Glutamatergic neuron (in vitro differentiated cells): ENCODE measurements around the gene ZNF784. TPM values are rescaled to one million over a fixed set of nuclear protein-coding genes. Genes with fewer than 3 reads are reported as not detected.

Source experiments
- DNase-seq: peaks from one replicate; pipeline ENCODE4 v3.0.0; 2022
- H3K27ac Mint-ChIP-seq: one replicate; pipeline ENCODE4 v1.8.0; 2020; ENCODE audit warnings: mild to moderate bottlenecking, mixed read lengths, inconsistent platforms; ENCODE audit not compliant: unreplicated experiment
- H3K27me3 Mint-ChIP-seq: one replicate; pipeline ENCODE4 v1.8.0; 2020; ENCODE audit warnings: mild to moderate bottlenecking, moderate library complexity, mixed read lengths, inconsistent platforms; ENCODE audit not compliant: unreplicated experiment
- H3K36me3 Mint-ChIP-seq: one replicate; pipeline ENCODE4 v1.8.0; 2020; ENCODE audit warnings: mild to moderate bottlenecking, mixed read lengths, inconsistent platforms; ENCODE audit not compliant: unreplicated experiment
- H3K4me1 Mint-ChIP-seq: one replicate; pipeline ENCODE4 v1.8.0; 2020; ENCODE audit warnings: mild to moderate bottlenecking, low read depth, mixed read lengths, inconsistent platforms; ENCODE audit not compliant: unreplicated experiment
- H3K4me3 Mint-ChIP-seq: one replicate; pipeline ENCODE4 v1.8.0; 2020; ENCODE audit warnings: mild to moderate bottlenecking, mixed read lengths, inconsistent platforms; ENCODE audit not compliant: unreplicated experiment
- H3K9me3 Mint-ChIP-seq: one replicate; pipeline ENCODE4 v1.8.0; 2020; ENCODE audit warnings: mild to moderate bottlenecking, moderate library complexity, mixed read lengths, inconsistent platforms; ENCODE audit not compliant: unreplicated experiment
- total RNA-seq: library from RNA; stranded (reverse); fragmentation: NEBNext Ultra II Directional; extraction: Animal tissue kit (Norgen Biotek cat#: 25700); gene quantifications from one replicate; pipeline ENCODE4 v1.2.1, GENCODE V29; 2021; ENCODE audit not compliant: unreplicated experiment
- TF ChIP-seq, protein P1 (sequence below): fragments of 200-600 bp; sonication (generic); IDR thresholded peaks from one replicate; pipeline ENCODE4 v1.5.0; 2021; ENCODE audit not compliant: partially characterized antibody, unreplicated experiment

Gene ZNF784
- total RNA-seq, 1 donor from 2014 or later = 8.4 TPM

DNA sequence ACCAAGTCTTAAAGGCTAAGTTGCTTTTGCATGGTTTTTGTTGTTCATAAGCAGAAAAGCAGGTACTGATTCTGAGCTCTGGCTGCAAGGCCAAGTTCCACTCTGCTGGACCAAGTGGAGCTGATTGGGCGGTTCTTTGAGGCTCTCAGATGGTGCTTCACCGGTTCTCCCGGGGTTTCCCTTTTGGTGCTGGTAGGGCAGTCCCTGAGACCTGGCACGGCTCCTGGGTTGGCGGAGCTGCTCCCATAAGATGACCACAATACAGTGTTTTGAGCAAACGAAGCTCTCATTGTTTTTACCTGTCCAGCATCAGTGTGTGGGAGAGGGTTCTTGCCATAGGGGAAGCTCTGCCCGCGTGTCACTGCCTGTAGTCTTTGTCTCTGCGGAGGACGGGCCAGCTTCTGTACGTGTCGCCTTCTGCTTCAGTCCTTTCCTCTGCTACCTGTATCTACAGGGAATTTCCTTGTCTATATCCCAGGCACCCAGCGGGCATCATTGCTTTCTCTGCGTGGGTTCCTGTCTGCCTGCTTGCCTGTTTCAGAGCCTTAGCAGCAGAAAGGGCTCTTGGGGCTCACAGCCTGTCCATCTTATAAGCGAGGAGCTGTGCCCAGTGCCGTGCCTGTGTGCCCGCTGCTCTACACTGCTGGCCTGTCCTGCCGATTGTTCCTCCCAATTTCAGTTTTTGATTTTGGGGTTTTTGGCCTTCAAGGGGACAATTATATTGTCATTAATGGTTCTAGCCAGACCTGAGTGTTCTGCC lies 32.8 kb upstream of the ZNF784 start:
- no peak for DNase-seq
- H3K27me3 Mint-ChIP-seq = peaks cover 11% of the 10 kb centered on the region
- H3K9me3 Mint-ChIP-seq = peaks cover 19% of the 10 kb centered on the region
- peak overlapping the region; percentile 81 for H3K27ac Mint-ChIP-seq
- H3K36me3 Mint-ChIP-seq = no peaks in the 10 kb centered on the region
- peaks cover 20% of the 10 kb centered on the region for H3K4me1 Mint-ChIP-seq
- TF ChIP-seq, protein P1, sequence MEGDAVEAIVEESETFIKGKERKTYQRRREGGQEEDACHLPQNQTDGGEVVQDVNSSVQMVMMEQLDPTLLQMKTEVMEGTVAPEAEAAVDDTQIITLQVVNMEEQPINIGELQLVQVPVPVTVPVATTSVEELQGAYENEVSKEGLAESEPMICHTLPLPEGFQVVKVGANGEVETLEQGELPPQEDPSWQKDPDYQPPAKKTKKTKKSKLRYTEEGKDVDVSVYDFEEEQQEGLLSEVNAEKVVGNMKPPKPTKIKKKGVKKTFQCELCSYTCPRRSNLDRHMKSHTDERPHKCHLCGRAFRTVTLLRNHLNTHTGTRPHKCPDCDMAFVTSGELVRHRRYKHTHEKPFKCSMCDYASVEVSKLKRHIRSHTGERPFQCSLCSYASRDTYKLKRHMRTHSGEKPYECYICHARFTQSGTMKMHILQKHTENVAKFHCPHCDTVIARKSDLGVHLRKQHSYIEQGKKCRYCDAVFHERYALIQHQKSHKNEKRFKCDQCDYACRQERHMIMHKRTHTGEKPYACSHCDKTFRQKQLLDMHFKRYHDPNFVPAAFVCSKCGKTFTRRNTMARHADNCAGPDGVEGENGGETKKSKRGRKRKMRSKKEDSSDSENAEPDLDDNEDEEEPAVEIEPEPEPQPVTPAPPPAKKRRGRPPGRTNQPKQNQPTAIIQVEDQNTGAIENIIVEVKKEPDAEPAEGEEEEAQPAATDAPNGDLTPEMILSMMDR = no peak
- peak overlapping the region; percentile 97 for H3K4me3 Mint-ChIP-seq

DNA sequence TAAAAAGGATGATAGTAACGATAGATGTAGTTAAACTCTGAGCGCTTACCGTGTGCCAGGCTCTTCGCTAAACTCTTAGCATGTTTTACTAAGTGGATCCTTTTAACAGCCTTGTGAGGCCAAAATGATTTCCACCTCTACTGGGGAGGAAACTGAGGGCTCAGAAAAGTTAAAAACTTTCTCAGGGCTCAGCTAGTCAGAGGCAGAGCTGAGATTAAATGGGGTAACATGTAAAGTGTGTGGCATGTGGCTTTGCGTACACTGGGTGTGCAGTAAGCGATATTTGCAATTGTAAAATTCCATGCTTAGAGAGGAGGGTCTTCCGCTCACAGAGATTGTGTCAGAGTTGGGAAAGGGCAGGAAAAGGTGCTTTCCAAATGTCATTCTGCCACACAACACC lies 32.2 kb upstream of the ZNF784 start:
- H3K27ac Mint-ChIP-seq = no peak overlapping the region
- TF ChIP-seq, protein P1 = no peak
- peaks cover 19% of the 10 kb centered on the region for H3K9me3 Mint-ChIP-seq
- no peaks in the 10 kb centered on the region for H3K36me3 Mint-ChIP-seq
- H3K4me1 Mint-ChIP-seq = peaks cover 20% of the 10 kb centered on the region
- no peak for DNase-seq
- H3K4me3 Mint-ChIP-seq = peak overlapping the region; percentile 97
- H3K27me3 Mint-ChIP-seq = peaks cover 11% of the 10 kb centered on the region

DNA sequence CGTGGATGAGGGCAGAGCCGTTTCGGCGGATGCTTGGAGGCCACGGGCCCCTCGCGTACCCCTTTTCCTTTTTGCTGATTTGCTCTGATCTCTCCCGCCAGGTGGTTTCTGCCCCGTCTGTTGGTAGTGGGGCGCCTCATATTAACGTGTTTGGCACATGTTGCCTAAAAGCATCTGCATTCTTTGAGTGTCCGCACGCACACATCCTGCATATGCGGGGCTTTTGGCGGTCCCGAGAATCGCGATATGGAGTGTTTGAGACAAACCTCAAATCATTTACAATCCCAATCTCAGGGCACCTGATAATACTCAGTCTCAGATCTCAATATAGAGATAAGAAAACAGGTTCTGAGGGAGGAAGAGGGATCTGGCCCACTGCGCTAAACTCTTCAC lies 31.3 kb upstream of the ZNF784 start:
- Mint-ChIP-seq H3K9me3 (peaks cover 18% of the 10 kb centered on the region), H3K27ac (peak overlapping the region; percentile 88)

DNA sequence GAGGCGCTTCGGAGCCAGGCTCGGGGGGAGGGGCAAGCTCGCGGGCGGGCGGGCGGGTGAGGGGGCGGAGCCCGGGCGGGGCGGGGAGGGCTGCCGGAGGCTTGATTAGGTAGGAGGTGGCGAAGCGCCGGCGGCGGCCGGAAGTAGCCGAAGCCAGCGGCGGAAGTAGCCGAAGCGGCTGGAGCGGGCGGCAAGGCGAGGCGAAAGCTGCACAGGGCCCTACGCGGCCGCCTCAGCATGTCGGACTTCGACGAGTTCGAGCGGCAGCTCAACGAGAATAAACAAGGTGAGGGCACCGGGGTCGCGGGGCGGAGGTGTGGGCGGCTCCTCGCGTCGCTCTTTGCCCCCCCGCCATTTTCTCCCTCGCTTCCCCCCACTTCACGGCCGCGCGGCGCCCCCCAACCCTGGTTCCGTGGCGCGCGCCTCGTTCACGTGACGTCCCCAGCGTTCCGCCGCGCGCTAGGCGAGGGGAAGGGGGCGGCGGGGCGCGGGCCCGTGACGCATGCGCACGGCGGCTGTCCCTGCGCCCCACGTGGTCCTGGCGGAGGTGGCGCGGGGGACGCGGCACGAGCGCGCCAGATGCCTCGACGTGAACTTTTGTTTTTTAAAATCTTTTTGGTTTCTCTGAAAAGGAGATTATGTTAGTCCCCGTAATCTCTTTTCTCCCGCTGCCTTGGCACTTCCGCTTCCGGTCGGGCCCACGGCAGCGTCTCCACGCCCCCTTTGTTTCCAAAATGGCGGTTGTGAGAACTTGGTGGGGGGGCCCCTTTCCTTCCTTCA lies 30.7 kb upstream of the ZNF784 start, which contains the start of gene U2AF2:
Gene U2AF2 (plus strand): TSS at position 168 of the 780 bp plus-strand sequence. CDS start 70 bp downstream, at position 238.
- TF ChIP-seq, protein P1 = no peak
- peaks cover 11% of the 10 kb centered on the region for H3K27me3 Mint-ChIP-seq
- H3K36me3 Mint-ChIP-seq = no peaks in the 10 kb centered on the region
- peaks cover 20% of the 10 kb centered on the region for H3K4me1 Mint-ChIP-seq
- peak within 1 kb of the TSS; percentile 98 for H3K27ac Mint-ChIP-seq
- peak; percentile 98 for DNase-seq
- H3K9me3 Mint-ChIP-seq = peaks cover 18% of the 10 kb centered on the region
- peak within 1 kb of the TSS; percentile 97 for H3K4me3 Mint-ChIP-seq

More for the DNA sequence above, 31.3 kb upstream of the ZNF784 start:
- no peak for DNase-seq
- no peaks in the 10 kb centered on the region for H3K36me3 Mint-ChIP-seq
- peak overlapping the region; percentile 97 for H3K4me3 Mint-ChIP-seq
- TF ChIP-seq, protein P1 = no peak
- H3K4me1 Mint-ChIP-seq = peaks cover 20% of the 10 kb centered on the region
- H3K27me3 Mint-ChIP-seq = peaks cover 11% of the 10 kb centered on the region
